HepG2 (cell line): ENCODE results near the gene TNFAIP2. TPM values are rescaled to one million over a fixed set of nuclear protein-coding genes. Genes with fewer than 3 reads are reported as not detected.
A peak's percentile ranks its signal among the peaks of the same experiment; 100 is the strongest.

Experiments used
- CCDC6 ChIP-seq: sonication (generic); formaldehyde crosslinking; IDR thresholded peaks from 2 replicates; pipeline ENCODE4 v1.8.1; 2022; ENCODE audit warnings: mild to moderate bottlenecking, missing genetic modification reagents, moderate library complexity
- LRRFIP1 ChIP-seq: sonication (generic); formaldehyde crosslinking; conservative IDR thresholded peaks from 2 replicates; pipeline ENCODE4 v1.4.0; 2020; ENCODE audit warnings: missing genetic modification reagents
- MIER2 ChIP-seq: IDR thresholded peaks from 2 replicates; pipeline ENCODE4 v1.6.1; 2016; ENCODE audit warnings: missing biosample characterization, missing genetic modification reagents
- PHF21A ChIP-seq: sonication (generic); formaldehyde crosslinking; IDR thresholded peaks from 2 replicates; pipeline ENCODE4 v1.5.0; 2020; ENCODE audit warnings: mild to moderate bottlenecking, missing genetic modification reagents
- PRDM10 ChIP-seq: sonication (generic); formaldehyde crosslinking; IDR thresholded peaks from 2 replicates; pipeline ENCODE4 v1.4.0; 2020; ENCODE audit warnings: low read depth, missing genetic modification reagents
- RNF2 ChIP-seq: fragments of 450-650 bp; conservative IDR thresholded peaks from 2 replicates; pipeline ENCODE4 v1.6.1; 2016; ENCODE audit warnings: low read depth
- SKI ChIP-seq: fragments of 450-650 bp; IDR thresholded peaks from one replicate; pipeline ENCODE4 v1.6.1; 2018; ENCODE audit warnings: mild to moderate bottlenecking; ENCODE audit not compliant: partially characterized antibody
- SP4 ChIP-seq: sonication (generic); formaldehyde crosslinking; IDR thresholded peaks from 2 replicates; pipeline ENCODE4 v1.8.1; 2023; ENCODE audit warnings: mild to moderate bottlenecking, missing genetic modification reagents
- SPEN ChIP-seq: sonication (generic); formaldehyde crosslinking; IDR thresholded peaks from 2 replicates; pipeline ENCODE4 v1.5.1; 2020; ENCODE audit warnings: low read depth, mild to moderate bottlenecking, missing genetic modification reagents
- TFDP1 ChIP-seq: IDR thresholded peaks from 2 replicates; pipeline ENCODE4 v1.6.1; 2016; ENCODE audit warnings: missing compliant biosample characterization, missing genetic modification reagents, borderline replicate concordance
- THYN1 ChIP-seq: sonication (generic); formaldehyde crosslinking; IDR thresholded peaks from 2 replicates; pipeline ENCODE4 v1.8.1; 2023; ENCODE audit warnings: low read depth, mild to moderate bottlenecking, moderate library complexity, missing genetic modification reagents, borderline replicate concordance
- ZNF317 ChIP-seq: sonication (generic); formaldehyde crosslinking; IDR thresholded peaks from 2 replicates; pipeline ENCODE4 v1.5.0; 2020; ENCODE audit warnings: mild to moderate bottlenecking, missing genetic modification reagents
- ZNF414 ChIP-seq: sonication (generic); formaldehyde crosslinking; IDR thresholded peaks from 2 replicates; pipeline ENCODE4 v1.5.0; 2020; ENCODE audit warnings: missing genetic modification reagents
- ZNF512 ChIP-seq: sonication (generic); formaldehyde crosslinking; IDR thresholded peaks from 2 replicates; pipeline ENCODE4 v1.4.0; 2020; ENCODE audit warnings: mild to moderate bottlenecking, missing genetic modification reagents
- ZNF703 ChIP-seq: sonication (generic); formaldehyde crosslinking; IDR thresholded peaks from 2 replicates; pipeline ENCODE4 v1.5.1; 2020; ENCODE audit warnings: missing genetic modification reagents, mild to moderate bottlenecking, moderate library complexity, borderline replicate concordance
- ZNF746 ChIP-seq: sonication (generic); formaldehyde crosslinking; IDR thresholded peaks from 2 replicates; pipeline ENCODE4 v1.8.0; 2022; ENCODE audit warnings: mild to moderate bottlenecking, missing genetic modification reagents
- ZNF75D ChIP-seq: sonication (generic); formaldehyde crosslinking; IDR thresholded peaks from 2 replicates; pipeline ENCODE4 v1.8.1; 2023; ENCODE audit warnings: missing genetic modification reagents, mild to moderate bottlenecking, borderline replicate concordance
- ZNF784 ChIP-seq: sonication (generic); formaldehyde crosslinking; IDR thresholded peaks from 2 replicates; pipeline ENCODE4 v1.5.1; 2020; ENCODE audit warnings: missing genetic modification reagents, mild to moderate bottlenecking, borderline replicate concordance
- ZNF879 ChIP-seq: sonication (generic); formaldehyde crosslinking; IDR thresholded peaks from 2 replicates; pipeline ENCODE4 v1.8.1; 2023; ENCODE audit warnings: missing genetic modification reagents
- polyA plus RNA-seq, 8 experiments: library from polyadenylated mRNA; depleted of rRNA in 3 of 8; stranded (reverse) in 7 of 8; unstranded in 1 of 8; fragments of >200 nt; fragmentation: Illumina TruSeq in 4 of 8; extraction: Trizol in 4 of 8; gene quantifications; 2 replicates each; pipeline versions ENCODE4 v1.2.1 to v1.2.3, GENCODE V29; 2011 to 2016; ENCODE audit warnings: low read depth in 4 of 8, missing spikeins in 1 of 8, mixed read lengths in 1 of 8; ENCODE audit not compliant: insufficient read depth in 1 of 8
- total RNA-seq, 5 experiments: library from RNA; depleted of rRNA; stranded (reverse); fragments of >200 nt; fragmentation: Illumina TruSeq; extraction: Trizol; gene quantifications; 2 replicates each; pipeline ENCODE4 v1.2.3, GENCODE V29; 2016; ENCODE audit warnings: low read depth in 1 of 5

The TNFAIP2 gene
- total and polyA plus RNA-seq, 2 of the 13 experiments (the other 11 are each of a cell fraction or from before 2014, with no cell fraction given), result 0.46 to 1.5 TPM

- TF ChIP-seq LRRFIP1 (CRISPR knock-in tag), result no peak
- TF ChIP-seq ZNF703 (CRISPR knock-in tag), result no peak
- peak; percentile 44; the same call in 1 of the 2 replicates for TF ChIP-seq SP4 (CRISPR knock-in tag)
- TF ChIP-seq ZNF879 (CRISPR knock-in tag), result no peak
- TF ChIP-seq CCDC6 (CRISPR knock-in tag), result peak; percentile 11; the same call in 1 of the 2 replicates
- TF ChIP-seq TFDP1 (CRISPR knock-in tag), result peak; percentile 63; the same call in 1 of the 2 replicates
- peak; percentile 78 for TF ChIP-seq SKI
- TF ChIP-seq ZNF414 (CRISPR knock-in tag), result no peak
- TF ChIP-seq ZNF512 (CRISPR knock-in tag), result no peak
- TF ChIP-seq THYN1, result no peak
- TF ChIP-seq MIER2 (CRISPR knock-in tag), result no peak
- no peak for TF ChIP-seq ZNF317 (CRISPR knock-in tag)
- 0 out of 2 replicates have a peak, but pooled peaks have one; percentile 39 for TF ChIP-seq SPEN (CRISPR knock-in tag)
- no peak for TF ChIP-seq PHF21A (CRISPR knock-in tag)
- TF ChIP-seq ZNF746 (CRISPR knock-in tag), result no peak
- no peak for TF ChIP-seq ZNF784 (CRISPR knock-in tag)
- no peak for TF ChIP-seq RNF2
- TF ChIP-seq PRDM10 (CRISPR knock-in tag), result no peak
- TF ChIP-seq ZNF75D, result no peak
These were observed 3.6 kb downstream of the TNFAIP2 start (continued) for GRCh38 chr14:103126873-103127304.
